GM12801 (cell line): ENCODE data around the gene COA1.

Source experiments
- TF ChIP-seq, protein P1 (sequence below): IDR thresholded peaks from one replicate; pipeline ENCODE4 v1.5.1; 2011; ENCODE audit warnings: control low read depth; ENCODE audit not compliant: insufficient read length; ENCODE audit errors: extremely low read depth

Gene COA1

DNA sequence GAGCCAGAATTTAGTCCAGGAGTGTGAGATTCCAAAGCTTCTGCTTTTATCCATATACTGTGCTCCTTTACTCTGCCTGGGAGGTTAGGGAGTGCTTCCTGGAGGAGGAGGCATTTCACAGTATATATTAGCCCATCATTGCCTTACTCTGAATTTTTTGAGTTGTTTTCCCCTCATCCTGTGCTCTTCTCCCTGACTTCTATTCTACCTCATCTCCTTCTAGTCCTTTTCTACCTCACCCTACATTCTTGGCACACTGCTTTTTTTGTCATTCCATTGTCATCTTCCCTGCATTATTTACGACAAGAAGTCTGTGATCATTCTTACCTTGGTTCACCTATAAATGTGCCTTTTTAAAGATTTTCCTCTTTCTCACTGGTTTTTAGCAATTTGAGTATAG is 125.1 kb downstream of the COA1 start:
- TF ChIP-seq, protein P1, sequence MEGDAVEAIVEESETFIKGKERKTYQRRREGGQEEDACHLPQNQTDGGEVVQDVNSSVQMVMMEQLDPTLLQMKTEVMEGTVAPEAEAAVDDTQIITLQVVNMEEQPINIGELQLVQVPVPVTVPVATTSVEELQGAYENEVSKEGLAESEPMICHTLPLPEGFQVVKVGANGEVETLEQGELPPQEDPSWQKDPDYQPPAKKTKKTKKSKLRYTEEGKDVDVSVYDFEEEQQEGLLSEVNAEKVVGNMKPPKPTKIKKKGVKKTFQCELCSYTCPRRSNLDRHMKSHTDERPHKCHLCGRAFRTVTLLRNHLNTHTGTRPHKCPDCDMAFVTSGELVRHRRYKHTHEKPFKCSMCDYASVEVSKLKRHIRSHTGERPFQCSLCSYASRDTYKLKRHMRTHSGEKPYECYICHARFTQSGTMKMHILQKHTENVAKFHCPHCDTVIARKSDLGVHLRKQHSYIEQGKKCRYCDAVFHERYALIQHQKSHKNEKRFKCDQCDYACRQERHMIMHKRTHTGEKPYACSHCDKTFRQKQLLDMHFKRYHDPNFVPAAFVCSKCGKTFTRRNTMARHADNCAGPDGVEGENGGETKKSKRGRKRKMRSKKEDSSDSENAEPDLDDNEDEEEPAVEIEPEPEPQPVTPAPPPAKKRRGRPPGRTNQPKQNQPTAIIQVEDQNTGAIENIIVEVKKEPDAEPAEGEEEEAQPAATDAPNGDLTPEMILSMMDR: no peak

DNA sequence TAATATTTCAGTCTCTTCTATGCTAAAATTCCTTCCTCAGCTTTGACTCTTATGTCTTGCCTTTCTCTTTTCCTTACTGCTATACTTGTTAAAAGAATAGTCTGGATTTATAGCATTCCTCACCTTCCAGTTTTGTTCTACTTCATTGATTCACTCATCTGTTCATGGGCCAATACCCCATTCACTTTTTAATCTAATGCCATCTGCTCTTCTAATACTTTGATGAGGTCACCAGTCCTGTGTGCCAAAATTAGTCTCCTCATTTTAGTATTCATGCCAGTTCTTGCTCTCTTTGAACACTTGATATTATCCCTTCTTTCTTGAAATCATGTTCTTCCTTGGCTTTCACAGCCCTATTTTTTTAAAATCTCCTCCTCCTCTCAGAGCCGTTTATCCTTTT is 127.1 kb downstream of the COA1 start:
- TF ChIP-seq, protein P1: no peak

DNA sequence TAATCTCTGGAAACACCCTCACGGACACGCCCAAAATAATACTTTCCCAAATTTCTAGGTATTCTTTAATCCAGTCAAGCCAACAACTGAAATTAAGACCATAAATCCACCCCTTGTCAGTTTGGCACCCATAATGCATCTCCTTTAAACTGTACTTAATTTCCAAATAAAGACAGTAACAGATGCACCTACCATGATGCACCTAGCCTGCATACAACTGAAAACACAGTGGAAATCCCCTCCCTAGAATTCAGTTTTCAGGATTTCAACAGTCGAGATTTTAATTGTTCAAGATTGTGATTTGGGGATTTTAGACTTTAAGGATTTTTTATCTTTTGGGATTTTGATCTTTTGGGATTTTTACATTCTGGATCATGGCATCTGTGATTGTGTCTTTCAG is 129.3 kb downstream of the COA1 start:
- TF ChIP-seq, protein P1: no peak

DNA sequence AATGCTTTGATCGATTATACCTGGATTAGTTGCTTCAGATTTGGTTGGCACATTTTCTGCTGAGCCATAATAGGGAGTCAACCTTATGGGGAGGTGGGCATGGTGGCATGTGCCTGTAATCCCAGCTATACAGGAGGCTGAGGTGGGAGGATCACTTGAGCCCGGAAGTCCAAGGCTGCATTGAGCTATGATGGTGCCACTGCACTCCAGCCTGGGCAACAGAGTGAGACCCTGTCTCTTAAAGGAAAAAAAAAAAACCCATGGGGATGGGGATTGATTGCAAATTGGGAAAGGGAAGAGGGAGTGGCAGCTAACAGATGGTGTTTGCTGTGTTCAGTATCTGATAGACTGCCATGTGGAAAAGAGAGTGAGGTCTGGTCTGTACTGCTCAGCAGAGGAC is 135.3 kb downstream of the COA1 start:
- TF ChIP-seq, protein P1: no peak

DNA sequence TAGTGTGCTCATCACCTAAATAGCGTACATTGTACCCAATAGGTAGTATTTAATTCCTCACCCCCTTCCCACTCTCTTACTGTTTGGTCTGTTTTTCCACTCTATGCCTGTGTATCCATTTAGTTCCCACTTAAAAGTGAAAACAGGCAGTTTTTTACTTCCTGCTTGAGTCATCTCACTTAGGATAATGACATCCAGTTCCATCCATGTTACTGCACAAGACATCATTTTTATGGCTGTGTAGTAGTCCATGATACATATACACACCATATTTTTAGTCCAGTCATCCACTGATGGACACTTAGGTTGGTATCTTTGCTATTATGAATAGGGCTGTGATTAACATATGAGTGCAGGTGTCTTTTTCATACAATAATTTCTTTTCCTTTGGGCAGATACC is 136.3 kb downstream of the COA1 start:
- TF ChIP-seq, protein P1: no peak

DNA sequence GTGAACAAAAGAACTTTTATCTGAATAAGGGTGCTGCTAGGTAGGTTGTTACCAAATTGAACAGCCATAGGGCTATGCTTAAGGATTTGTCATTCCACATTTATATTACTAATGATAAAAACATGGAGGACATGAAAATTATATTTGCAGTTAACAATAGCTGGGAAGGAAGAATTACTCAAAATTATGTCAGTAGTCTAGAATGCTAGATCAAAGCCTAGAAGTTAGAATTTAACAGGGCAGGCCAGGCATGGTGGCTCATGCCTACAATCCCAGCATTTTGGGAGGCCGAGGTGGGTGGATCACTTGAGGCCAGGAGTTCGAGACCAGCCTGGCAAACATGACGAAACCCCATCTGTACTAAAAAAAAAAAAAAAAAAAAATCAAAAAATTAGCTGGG is 137.0 kb downstream of the COA1 start:
- TF ChIP-seq, protein P1: no peak

DNA sequence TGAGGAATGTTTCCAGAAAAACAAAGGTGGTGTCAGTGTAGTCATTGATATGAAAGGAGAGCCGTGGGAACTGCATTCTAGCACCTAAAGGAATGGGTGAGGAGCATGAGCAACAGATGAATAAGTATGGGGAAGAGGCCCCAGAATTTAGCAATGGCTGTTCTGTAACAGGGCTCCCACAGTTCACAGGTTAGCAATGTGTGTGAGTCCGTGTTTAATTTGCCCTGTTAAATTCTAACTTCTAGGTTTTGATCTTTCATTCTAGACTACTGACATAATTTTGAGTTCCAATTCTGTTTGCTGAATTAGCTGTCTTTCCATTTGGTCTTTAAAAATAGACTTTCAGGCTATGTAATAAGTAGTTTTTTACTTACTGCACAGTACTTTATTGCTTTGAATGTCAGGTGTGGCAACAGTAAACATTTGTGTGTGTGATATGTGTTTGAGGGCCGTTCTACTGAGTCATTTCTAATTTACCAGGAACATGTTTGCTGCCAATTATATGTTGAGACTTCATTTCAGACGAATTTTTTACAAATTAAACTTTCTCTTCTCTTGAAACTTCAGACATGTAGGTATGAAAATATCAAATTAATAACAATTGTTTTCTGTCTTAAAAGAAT is 137.7 kb downstream of the COA1 start:
- TF ChIP-seq, protein P1: no peak
